NCI-H460 (cell line): ENCODE data around the gene RTRAF. TPM values are rescaled to one million over a fixed set of nuclear protein-coding genes. Genes with fewer than 3 reads are reported as not detected.

ENCODE experiments used
- DNase-seq: peaks from one replicate; pipeline ENCODE4 v3.0.0-alpha.2; 2016; ENCODE audit warnings: low read depth; ENCODE audit errors: extremely low read depth
- total RNA-seq: library from RNA; depleted of rRNA; stranded (reverse); fragments of >200 nt; shearing (Covaris generic); gene quantifications from 2 replicates; pipeline ENCODE4 v1.2.3, GENCODE V29; 2014; rRNA removed

Gene RTRAF
- total RNA-seq, 1 experiment from 2014 or later = 371 TPM

GRCh38 chr14:52048641-52049204 lies 59.4 kb downstream of the RTRAF start:
- DNase-seq = no peak

- no peak for DNase-seq
These were observed 59.9 kb downstream of the RTRAF start for GRCh38 chr14:52049271-52049670.

GRCh38 chr14:52049721-52050588 lies 60.6 kb downstream of the RTRAF start:
- no peak for DNase-seq

GRCh38 chr14:52051251-52051650 lies 61.9 kb downstream of the RTRAF start:
- no peak for DNase-seq

- no peak for DNase-seq
These were observed 62.5 kb downstream of the RTRAF start for GRCh38 chr14:52051871-52052270.

GRCh38 chr14:52052288-52052943 lies 63.1 kb downstream of the RTRAF start:
- DNase-seq = no peak

GRCh38 chr14:52053044-52053443 lies 63.7 kb downstream of the RTRAF start:
- no peak for DNase-seq

- no peak for DNase-seq
These were observed 65.3 kb downstream of the RTRAF start for GRCh38 chr14:52054678-52055077.

GRCh38 chr14:52055167-52055566 lies 65.8 kb downstream of the RTRAF start:
- no peak for DNase-seq

- no peak for DNase-seq
These were observed 69.0 kb downstream of the RTRAF start for GRCh38 chr14:52058341-52058740.

- DNase-seq = no peak
These were observed 70.3 kb downstream of the RTRAF start for GRCh38 chr14:52059649-52060048.

- DNase-seq = no peak
These were observed 70.7 kb downstream of the RTRAF start for GRCh38 chr14:52060080-52060479.

Other genes with a start within 250 kb of the RTRAF start
- not detected in 2 replicates for gene GNG2, start 128.9 kb upstream of the RTRAF start, total RNA-seq
- gene NID2, start 79.5 kb downstream of the RTRAF start, total RNA-seq = 63.2 and 66.1 TPM in 2 replicates